GM12801 (cell line): ENCODE results near the gene AKT1.

ENCODE experiments used
- TF ChIP-seq, protein P1 (sequence below): IDR thresholded peaks from one replicate; pipeline ENCODE4 v1.5.1; 2011; ENCODE audit warnings: control low read depth; ENCODE audit not compliant: insufficient read length; ENCODE audit errors: extremely low read depth

Gene AKT1

DNA sequence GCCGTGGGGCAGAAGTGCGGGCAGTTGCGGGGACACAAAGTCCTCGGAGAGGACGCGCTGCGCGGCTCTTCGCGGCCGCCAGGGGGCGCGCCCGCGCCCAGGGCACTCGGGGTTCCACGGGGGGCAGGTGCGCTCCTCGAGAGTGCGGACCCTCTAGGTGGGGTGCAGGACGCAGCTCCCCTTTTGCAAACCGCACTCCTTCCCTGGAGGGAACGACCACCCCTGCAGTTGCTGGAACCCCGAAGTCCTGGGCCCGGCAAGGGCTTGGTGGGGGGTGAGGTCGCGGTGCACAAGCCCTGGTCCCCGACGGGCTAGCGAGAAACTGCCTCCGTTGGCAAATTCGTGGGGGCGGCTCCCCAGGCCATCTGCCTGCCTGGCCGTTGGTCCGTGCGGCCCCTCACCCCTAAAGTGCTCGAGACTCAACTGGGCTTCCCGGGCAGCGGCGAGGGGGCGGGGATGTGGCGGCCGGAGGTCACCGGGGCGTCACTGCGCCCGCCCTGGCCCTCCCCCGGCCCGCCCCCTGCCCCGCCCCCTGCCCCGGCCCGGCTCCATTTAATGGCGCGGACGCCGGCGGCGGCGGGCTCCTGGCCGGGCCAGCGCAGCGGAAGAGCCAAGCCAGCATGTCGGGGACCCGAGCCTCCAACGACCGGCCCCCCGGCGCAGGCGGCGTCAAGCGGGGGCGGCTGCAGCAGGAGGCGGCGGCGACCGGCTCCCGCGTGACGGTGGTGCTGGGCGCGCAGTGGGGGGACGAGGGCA, 71.7 kb downstream of the AKT1 start, which contains the start of gene ADSS1:
ADSS1 (plus strand) TSS at position 579 of the 756 bp plus-strand sequence; CDS start at position 621, 42 bp downstream.
- TF ChIP-seq, protein P1, sequence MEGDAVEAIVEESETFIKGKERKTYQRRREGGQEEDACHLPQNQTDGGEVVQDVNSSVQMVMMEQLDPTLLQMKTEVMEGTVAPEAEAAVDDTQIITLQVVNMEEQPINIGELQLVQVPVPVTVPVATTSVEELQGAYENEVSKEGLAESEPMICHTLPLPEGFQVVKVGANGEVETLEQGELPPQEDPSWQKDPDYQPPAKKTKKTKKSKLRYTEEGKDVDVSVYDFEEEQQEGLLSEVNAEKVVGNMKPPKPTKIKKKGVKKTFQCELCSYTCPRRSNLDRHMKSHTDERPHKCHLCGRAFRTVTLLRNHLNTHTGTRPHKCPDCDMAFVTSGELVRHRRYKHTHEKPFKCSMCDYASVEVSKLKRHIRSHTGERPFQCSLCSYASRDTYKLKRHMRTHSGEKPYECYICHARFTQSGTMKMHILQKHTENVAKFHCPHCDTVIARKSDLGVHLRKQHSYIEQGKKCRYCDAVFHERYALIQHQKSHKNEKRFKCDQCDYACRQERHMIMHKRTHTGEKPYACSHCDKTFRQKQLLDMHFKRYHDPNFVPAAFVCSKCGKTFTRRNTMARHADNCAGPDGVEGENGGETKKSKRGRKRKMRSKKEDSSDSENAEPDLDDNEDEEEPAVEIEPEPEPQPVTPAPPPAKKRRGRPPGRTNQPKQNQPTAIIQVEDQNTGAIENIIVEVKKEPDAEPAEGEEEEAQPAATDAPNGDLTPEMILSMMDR = peak; percentile 4

DNA sequence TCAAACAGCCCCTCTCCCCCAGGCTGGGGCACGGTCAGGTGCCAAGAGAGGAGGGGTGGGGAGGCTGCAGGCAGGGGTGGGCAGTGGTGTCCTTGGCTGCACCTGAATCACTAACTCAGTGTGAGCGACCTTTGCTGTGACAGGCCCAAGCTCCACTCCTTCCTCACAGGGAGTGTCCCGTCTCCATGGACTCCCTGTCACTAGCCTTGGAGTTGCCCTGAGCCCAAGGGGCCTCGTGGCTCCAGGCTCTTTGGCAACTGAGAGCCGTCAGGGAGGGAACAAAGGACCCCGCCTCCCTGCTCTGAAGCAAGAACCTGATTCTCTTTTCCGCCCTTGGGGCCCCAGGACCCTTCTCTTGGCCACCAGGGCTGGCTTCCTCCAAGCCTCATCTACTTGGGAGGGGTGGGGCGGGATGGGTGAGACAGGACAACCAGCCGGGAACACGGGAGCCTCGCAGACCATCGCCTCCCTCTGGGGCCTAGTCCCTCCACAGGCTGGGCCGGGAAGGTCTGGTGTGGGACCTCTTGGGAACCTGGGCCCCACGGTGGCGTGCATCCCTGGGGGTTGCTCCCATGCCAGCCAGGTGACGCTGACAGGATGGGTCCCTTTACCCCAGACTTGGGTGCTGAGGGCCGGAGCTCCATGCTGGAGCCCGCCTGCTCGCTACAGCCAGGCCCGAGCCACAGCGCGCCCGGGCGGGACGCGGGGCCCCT, 72.5 kb downstream of the AKT1 start:
- TF ChIP-seq, protein P1 = no peak

- TF ChIP-seq, protein P1 = no peak
Measured at GRCh38 chr14:104721505-104722431, 73.8 kb downstream of the AKT1 start.
